Caki2 (cell line): ENCODE measurements around the gene FOSL1. TPM values are rescaled to one million over a fixed set of nuclear protein-coding genes. Genes with fewer than 3 reads are reported as not detected.
"Not testable (repeated sequence)": the region's sequence is repeated elsewhere in the genome, so short reads cannot be mapped to it uniquely, and the experiment has no call there.

Experiments
- DNase-seq: peaks from one replicate; pipeline ENCODE4 v3.0.0-alpha.2; 2015; ENCODE audit warnings: low read depth
- in situ Hi-C: cut with HindIII; loops from 2 replicates; pipeline ENCODE4 v1.10.0; 2016; ENCODE audit warnings: low sequenced_read_pairs, low pct_unique_long_range_greater_than_20kb, mixed read lengths
- total RNA-seq: library from RNA; depleted of rRNA; stranded (reverse); fragments of >200 nt; shearing (Covaris generic); gene quantifications from 2 replicates; pipeline ENCODE4 v1.2.3, GENCODE V29; 2014; ENCODE audit warnings: low replicate concordance

FOSL1 gene
- total RNA-seq, 1 experiment from 2014 or later, result 67.3 TPM

GRCh38 chr11:65900899-65901180 is 652 bp upstream of the FOSL1 start:
- in situ Hi-C loops, result no loop called here
- no peak for DNase-seq

- in situ Hi-C loops, result no loop called here
- DNase-seq, result peak; percentile 87
These were observed 648 bp downstream of the FOSL1 start for GRCh38 chr11:65899356-65900124.

DNA sequence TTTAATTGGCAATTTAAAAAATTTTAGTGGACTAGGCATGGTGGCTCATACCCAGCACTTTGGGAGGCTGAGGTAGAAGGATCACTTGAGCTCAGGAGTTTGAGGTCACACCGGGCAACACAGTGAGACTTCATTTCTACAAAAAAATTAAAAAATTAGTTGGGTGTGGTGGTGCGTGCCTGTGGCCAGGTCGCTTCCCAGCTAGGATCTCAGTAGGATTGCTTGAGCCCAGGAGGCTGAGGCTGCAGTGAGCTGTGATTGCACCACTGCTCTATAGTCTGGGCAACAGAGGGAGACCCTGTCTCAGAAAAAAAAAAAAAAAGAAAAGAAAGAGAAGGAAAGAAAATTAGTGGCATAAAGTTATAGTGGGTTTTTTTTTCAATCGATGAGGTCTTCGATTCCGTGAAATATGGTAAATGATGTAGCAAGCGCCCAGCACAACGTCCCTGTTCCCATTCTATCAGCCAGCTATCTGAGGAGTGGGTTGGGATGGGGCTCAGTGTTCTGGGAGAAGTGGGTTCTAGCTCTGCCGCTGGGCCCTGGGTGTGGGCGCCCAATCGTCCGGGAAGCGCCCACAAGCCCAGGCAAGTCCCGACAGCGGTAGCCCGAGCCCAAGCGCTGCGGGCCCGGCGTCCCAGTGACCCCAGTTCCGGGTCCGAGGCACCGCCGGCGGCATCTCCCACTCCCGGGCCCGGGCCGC is 1.4 kb downstream of the FOSL1 start:
- no peak for DNase-seq
- in situ Hi-C loops, result no loop called here

- in situ Hi-C loops, result no loop called here
- no peak for DNase-seq
These were observed 3.1 kb downstream of the FOSL1 start for GRCh38 chr11:65897020-65897471.

GRCh38 chr11:65896034-65896999 is 3.9 kb downstream of the FOSL1 start:
- no peak for DNase-seq
- in situ Hi-C loops, result no loop called here

- in situ Hi-C loops, result no loop called here
- no peak for DNase-seq
These were observed 4.7 kb downstream of the FOSL1 start for GRCh38 chr11:65895482-65895981.

GRCh38 chr11:65894034-65894591 is 6.1 kb downstream of the FOSL1 start:
- in situ Hi-C loops, result no loop called here

GRCh38 chr11:65892661-65893317 is 7.4 kb downstream of the FOSL1 start:
- in situ Hi-C loops, result no loop called here
- no peak for DNase-seq

More at GRCh38 chr11:65894034-65894591, 6.1 kb downstream of the FOSL1 start:
- no peak for DNase-seq

GRCh38 chr11:65892137-65892540 is 8.0 kb downstream of the FOSL1 start:
- in situ Hi-C loops, DNase-seq: not testable (repeated sequence)

- DNase-seq, result peak; percentile 73
- in situ Hi-C loops, result no loop called here
These were observed 8.7 kb downstream of the FOSL1 start for GRCh38 chr11:65891219-65892136.

GRCh38 chr11:65890324-65891218 is 9.6 kb downstream of the FOSL1 start, which contains the start of gene CCDC85B:
CCDC85B (plus strand) TSS chr11:65890673; CDS start chr11:65890784, 111 bp downstream.
- in situ Hi-C loops, result no loop called here

DNA sequence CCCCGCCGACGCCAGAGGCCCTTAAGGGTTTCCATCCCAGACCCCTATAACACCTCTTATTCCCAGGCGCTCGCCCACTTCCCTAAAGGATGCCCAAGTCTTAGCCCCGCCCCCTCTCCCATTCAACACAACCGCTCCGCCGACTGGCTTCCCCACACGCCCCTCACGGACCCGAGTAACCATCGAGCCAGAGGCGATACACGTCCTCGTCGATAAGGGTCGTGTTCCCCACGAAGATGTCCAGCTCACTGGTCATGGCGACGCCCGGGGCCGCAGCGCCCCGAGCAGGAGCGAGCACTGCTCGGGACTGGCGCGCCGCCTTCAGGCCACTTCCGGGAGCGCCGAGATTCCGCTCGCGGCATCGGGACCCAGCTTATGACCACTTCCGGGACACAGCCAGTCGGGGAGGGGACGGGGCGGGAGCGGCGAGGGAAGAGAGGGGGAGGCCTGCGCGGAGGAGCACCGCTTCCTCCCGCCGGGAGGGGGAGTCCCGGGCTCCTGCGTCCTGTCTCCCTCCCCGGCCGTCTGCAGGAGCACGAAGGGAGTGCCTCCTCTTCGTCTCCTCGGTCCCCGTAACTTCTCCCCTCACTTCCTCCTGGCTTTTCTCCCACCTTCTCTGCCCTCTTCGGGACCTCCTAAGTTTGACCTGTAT is 11.9 kb downstream of the FOSL1 start, which contains the start of gene FIBP:
FIBP (minus strand) TSS at position 309 of the 652 bp plus-strand sequence; CDS start at position 256, 53 bp downstream.
- peak; percentile 92 for DNase-seq
- in situ Hi-C loops, result no loop called here

More at GRCh38 chr11:65890324-65891218, 9.6 kb downstream of the FOSL1 start, which contains the start of gene CCDC85B:
- DNase-seq, result peak; percentile 91

DNA sequence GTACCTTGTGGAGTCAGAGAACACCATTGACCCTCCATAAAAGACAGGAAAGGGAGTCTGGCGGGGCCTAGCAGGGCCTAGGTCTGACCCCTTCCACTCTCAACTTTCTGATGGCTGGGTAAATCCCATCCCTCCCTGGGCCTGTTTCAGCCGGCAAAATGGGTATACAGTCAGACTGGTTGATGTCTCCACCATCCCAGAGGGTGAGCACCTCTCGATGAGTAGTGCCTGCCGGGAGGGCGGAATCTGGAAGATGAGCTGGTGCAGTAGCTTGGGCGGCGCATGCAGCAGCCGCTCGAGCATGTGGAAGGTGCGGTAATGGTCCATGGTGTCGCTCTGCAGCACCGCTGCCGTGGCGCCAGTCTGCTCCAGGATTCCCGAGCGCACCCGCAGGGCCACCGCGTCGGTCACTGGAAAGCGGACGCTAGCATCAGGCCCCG is 12.4 kb downstream of the FOSL1 start:
- no peak for DNase-seq
- in situ Hi-C loops, result no loop called here

GRCh38 chr11:65886826-65887722 is 13.1 kb downstream of the FOSL1 start:
- in situ Hi-C loops, result no loop called here
- no peak for DNase-seq
